ENCODE measurements around the gene SNRNP27.

GRCh38 chr2:69843993-69844392 lies 49.8 kb upstream of the SNRNP27 start:
- TF ChIP-seq YY1 (IDR thresholded peaks at IDR 0.05; ENCODE audit: insufficient read depth, insufficient read length), result no peak
- no peak for TF ChIP-seq ZNF274 (IDR thresholded peaks at IDR 0.05; ENCODE audit: low read depth, low read length)
- no peak for TF ChIP-seq SUZ12 (IDR thresholded peaks at IDR 0.05; ENCODE audit: extremely low read depth, insufficient read depth, insufficient read length)
